T-helper 1 cell (primary cell): Measurements from ENCODE around the gene GTF3C1.

ENCODE experiments used
- DNase-seq, 5 donors: peaks; one replicate each; pipeline ENCODE4 v3.0.0-alpha.2; 2012 to 2020

The GTF3C1 gene

GRCh38 chr16:27515874-27516353, 33.8 kb downstream of the GTF3C1 start:
- DNase-seq: peak in 1 of 5 donors; percentile 20

- no peak for DNase-seq
These were observed 34.9 kb downstream of the GTF3C1 start for GRCh38 chr16:27514806-27515205.

- no peak for DNase-seq
These were observed 37.9 kb downstream of the GTF3C1 start for GRCh38 chr16:27511657-27512448.

- no peak for DNase-seq
These were observed 41.2 kb downstream of the GTF3C1 start for GRCh38 chr16:27508476-27508875.

GRCh38 chr16:27506771-27507170, 42.9 kb downstream of the GTF3C1 start:
- DNase-seq: no peak

DNA sequence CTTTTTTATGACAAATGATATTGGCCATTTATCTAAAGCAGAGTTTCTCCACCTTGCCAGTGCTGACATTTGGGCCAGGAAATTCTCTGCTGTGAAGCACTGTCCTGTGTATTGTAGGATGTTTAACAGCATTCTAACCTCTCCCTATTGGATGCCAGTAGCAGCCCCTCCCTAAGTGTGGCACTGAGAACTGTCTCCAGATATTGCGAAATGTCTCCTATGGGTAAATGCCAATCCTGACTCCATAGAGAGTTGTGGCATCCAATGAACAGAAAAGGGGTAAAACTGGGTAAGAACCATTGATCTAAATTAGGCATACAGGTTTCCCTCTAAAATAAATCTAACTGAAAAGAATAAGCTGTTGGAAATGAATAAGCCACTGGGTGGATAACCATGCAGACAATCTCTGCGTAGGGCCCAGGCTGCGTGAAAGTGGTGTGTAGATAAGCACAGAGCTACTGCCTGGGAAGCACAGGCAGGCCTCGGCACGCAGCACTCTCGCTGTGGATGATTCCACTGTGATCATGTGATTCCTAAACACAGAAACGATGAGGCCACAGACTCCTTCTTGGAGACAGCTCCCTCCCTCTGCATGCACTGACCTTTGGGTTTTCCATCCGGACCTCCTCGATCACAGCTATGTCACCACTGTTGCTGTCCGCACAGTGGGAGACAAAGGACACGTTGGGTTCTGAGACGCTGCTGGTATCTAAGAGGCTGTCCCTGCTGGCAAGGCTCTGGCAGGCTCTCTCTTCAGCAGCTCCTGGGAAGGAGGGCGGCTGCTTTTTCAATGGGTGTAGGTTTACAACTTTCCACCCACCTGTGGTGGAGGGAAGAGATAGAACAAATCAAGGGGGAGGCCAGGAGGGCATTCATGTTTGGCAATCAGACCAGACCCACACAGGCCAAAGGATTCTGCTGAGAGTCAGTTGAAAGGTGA, 44.1 kb downstream of the GTF3C1 start:
- no peak for DNase-seq

DNA sequence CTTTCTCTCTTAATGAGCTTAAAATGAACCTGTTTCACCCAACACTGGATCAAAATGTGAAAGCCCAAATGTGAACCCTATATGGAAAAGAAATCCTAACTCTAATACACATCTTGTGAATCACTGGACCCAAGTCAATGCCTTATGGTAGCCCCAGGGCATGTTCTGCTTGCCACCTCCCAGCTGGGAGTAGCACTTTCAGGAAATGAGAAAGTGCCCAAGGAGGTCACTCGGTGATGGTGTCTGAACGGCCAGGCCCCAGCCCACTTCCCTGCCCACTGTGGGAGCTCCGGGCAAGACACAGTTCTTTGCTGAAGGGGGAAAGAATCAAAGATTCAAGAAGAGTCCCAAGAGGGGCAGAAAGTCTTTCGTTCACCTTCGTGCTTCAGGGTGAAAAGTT, 46.1 kb downstream of the GTF3C1 start:
- DNase-seq: no peak

GRCh38 chr16:27500801-27501200, 48.9 kb downstream of the GTF3C1 start:
- no peak for DNase-seq

DNA sequence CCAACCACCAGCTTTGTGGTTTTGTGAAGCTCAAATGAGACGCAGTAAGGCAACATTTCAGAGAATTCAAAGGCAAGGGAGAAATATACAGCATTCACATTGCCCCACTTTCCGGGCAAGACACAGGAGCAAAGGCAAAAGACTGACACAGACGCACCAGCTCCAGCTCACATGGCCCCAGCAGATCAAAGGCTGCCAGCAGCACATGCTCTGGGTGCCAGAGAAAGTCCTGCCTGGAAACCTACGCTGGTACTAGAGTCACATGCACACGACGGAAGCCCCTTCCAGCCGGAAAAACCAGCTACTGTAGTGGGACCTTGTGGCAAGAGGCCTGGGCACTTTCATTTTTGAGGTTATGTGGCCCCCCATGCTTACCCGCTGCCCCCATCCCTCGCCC, 50.1 kb downstream of the GTF3C1 start:
- DNase-seq: no peak

GRCh38 chr16:27498916-27499658, 50.6 kb downstream of the GTF3C1 start:
- no peak for DNase-seq

DNA sequence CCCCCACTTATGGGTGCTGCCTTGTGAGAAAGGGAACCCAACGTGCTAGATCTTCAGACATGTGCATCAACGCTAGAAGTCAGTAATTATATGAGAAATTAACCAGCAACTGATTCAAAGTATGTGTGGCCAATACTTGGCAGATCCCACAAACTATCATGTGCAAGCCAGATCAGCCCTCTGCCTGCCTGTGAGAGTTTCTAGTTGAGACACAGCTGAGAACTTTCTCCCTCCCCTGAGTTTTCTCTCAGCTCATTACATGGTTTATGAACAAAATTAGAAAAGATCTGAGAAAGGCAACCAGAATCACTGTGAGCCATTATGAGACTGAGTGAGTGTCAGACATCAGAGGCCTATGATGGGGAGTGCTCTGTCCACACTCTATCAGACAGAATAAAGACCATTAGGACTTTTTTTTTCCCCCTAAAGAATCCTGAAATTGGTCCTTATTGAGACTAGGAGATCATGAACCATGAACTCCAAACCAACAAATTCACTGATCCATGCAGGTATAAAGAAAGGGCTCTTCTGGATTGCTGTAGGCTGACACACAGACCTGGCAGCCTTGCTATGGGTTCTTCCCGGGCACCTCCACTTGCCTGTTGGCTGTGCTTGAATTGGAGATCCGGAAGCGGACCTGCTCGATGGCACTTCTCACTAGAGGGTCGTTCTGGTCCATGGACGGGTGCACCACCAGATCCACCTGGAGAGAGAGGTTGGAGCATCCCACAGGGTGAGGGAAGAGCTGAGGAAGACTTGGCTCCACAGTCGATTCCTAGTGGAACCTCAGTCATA, 51.5 kb downstream of the GTF3C1 start:
- no peak for DNase-seq

GRCh38 chr16:27495191-27495590, 54.5 kb downstream of the GTF3C1 start:
- DNase-seq: no peak

- no peak for DNase-seq
These were observed 57.1 kb downstream of the GTF3C1 start for GRCh38 chr16:27492588-27492979.

- DNase-seq: no peak
These were observed 57.7 kb downstream of the GTF3C1 start for GRCh38 chr16:27491894-27492587.

- DNase-seq: no peak
These were observed 59.8 kb downstream of the GTF3C1 start for GRCh38 chr16:27489906-27490305.

GRCh38 chr16:27489421-27489820, 60.3 kb downstream of the GTF3C1 start:
- no peak for DNase-seq

GRCh38 chr16:27486760-27487159, 63.0 kb downstream of the GTF3C1 start:
- DNase-seq: no peak

DNA sequence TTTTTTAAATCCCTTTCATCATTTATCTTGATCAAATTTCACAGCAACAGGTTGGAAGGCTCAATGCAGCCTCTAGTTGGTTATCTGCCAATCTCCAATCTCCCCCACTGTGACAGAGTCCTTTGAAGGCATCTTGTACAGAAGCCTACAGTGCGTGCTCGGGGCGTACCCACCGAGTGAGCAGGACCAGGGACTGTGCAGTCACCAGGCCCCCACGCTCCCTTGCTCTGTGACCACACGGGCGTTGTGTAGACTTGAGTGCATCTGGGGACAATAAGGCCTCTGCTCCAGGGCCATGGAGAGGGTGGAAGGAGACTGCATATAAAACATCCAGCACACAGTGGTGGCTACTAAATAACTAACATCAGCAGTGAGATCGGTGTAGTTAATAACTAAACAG, 63.4 kb downstream of the GTF3C1 start:
- DNase-seq: no peak

- DNase-seq: no peak
These were observed 63.9 kb downstream of the GTF3C1 start for GRCh38 chr16:27485811-27486210.

DNA sequence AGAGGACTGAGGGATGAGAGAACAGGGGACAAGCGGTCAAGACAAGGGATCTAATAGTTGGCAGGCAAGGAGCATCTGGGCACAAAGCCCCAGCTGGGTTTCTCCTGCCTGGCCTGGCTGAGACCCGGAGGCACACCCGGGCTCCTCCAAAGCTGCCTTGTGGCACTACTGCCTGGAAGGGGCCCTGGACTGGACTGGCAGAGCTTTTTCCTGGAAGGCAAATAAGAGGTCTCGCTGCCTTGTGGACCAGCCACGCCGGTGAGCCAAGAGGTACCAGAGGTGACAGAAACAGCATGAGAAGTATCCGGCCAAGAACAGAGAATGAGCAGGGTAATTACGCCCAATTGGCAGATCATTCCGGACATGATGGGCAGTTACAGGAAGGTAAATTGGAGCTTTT, 64.6 kb downstream of the GTF3C1 start:
- no peak for DNase-seq

DNA sequence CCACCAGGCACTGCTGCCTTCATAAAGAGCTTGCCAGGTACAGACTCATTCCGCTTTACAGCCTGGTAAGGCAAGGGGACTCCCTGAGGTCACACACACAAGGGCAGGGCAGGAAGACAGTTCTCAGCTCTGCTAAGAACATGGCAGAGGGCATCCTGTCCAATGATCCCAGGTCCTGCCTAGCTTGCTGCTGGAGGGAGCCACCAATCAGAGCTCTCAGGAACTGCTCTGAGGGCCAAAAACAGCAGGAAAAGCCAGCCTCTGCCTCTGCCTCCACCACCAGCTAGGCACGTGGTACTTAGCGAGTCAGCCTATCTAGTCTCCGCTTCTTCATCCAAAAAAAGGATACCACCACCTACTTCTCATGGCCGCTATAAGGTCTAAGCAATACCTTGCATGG, 66.1 kb downstream of the GTF3C1 start:
- DNase-seq: no peak

GRCh38 chr16:27483088-27483437, 66.7 kb downstream of the GTF3C1 start:
- no peak for DNase-seq
